PC-9 (cell line): ENCODE results near the gene PRUNE2. TPM values are rescaled to one million over a fixed set of nuclear protein-coding genes. Genes with fewer than 3 reads are reported as not detected.

ENCODE experiments used
- BruUV-seq: library from RNA; stranded (reverse); fragments of 400-500 nt; replicated peaks from 2 replicates; lab custom pipeline; 2021; lab: Mats Ljungman, UMichigan
- CTCF ChIA-PET: fragments of 300-600 bp; sonication (Branson Sonifier 250); formaldehyde crosslinking; loops from one replicate; lab custom pipeline; 2022; ENCODE audit warnings: antibody characterized with exemption; lab: Charles Lee
- POLR2A ChIA-PET: fragments of 300-600 bp; sonication (Branson Sonifier 250); formaldehyde crosslinking; loops from one replicate; lab custom pipeline; 2022; ENCODE audit warnings: antibody characterized with exemption; ENCODE audit not compliant: unreplicated experiment; lab: Charles Lee
- DNase-seq, 2 experiments: peaks; one replicate each; pipeline versions ENCODE4 v3.0.0 to v3.0.0-alpha.2; 2015 to 2022; ENCODE audit warnings: mixed read lengths in 1 of 2
- H2AFZ ChIP-seq: fragments of 200-600 bp; sonication (generic); 2 replicates; pipeline ENCODE4 v1.8.1; 2017; ENCODE audit warnings: antibody characterized with exemption
- H3F3A ChIP-seq: fragments of 200-600 bp; sonication (generic); 2 replicates; pipeline ENCODE4 v1.8.1; 2017; ENCODE audit warnings: antibody characterized with exemption, mild to moderate bottlenecking, low read depth; ENCODE audit not compliant: insufficient read depth
- H3K27ac ChIP-seq: fragments of 200-600 bp; sonication (generic); 2 replicates; pipeline ENCODE4 v1.6.1; 2016; ENCODE audit warnings: mixed run types
- H3K27me3 ChIP-seq: fragments of 200-600 bp; sonication (generic); 2 replicates; pipeline ENCODE4 v1.6.1; 2016; ENCODE audit warnings: low read depth, mixed run types; ENCODE audit not compliant: insufficient read depth
- H3K36me3 ChIP-seq: fragments of 200-600 bp; sonication (generic); 2 replicates; pipeline ENCODE4 v1.6.1; 2016; ENCODE audit warnings: low read depth, mixed run types
- H3K4me1 ChIP-seq: fragments of 200-600 bp; sonication (generic); replicated peaks from 2 replicates; pipeline ENCODE4 v1.6.1; 2016; ENCODE audit warnings: mixed run types; ENCODE audit not compliant: insufficient read depth
- H3K4me2 ChIP-seq: fragments of 200-600 bp; sonication (generic); 2 replicates; pipeline ENCODE4 v1.6.1; 2017; ENCODE audit warnings: mixed run types
- H3K4me3 ChIP-seq: fragments of 200-600 bp; sonication (generic); 2 replicates; pipeline ENCODE4 v1.6.1; 2016; ENCODE audit warnings: mixed run types
- H3K79me2 ChIP-seq: fragments of 200-600 bp; sonication (generic); 2 replicates; pipeline ENCODE4 v1.6.1; 2017; ENCODE audit warnings: low read depth, mixed run types
- H3K9me2 ChIP-seq: fragments of 200-600 bp; sonication (generic); 2 replicates; pipeline ENCODE4 v1.8.1; 2017; ENCODE audit warnings: mild to moderate bottlenecking; ENCODE audit not compliant: insufficient read depth
- H3K9me3 ChIP-seq: fragments of 200-600 bp; sonication (generic); 2 replicates; pipeline ENCODE4 v1.8.1; 2016; ENCODE audit warnings: low read depth; ENCODE audit not compliant: insufficient read depth
- H4K20me1 ChIP-seq: fragments of 200-600 bp; sonication (generic); 2 replicates; pipeline ENCODE4 v1.8.1; 2017; ENCODE audit not compliant: insufficient read depth
- EZH2 ChIP-seq: fragments of 200-600 bp; sonication (generic); IDR thresholded peaks from 2 replicates; pipeline ENCODE4 v1.8.0; 2017; ENCODE audit warnings: antibody characterized with exemption, low read depth
- intact Hi-C: fragments of 100-400 bp; cut with micrococcal nuclease; formaldehyde crosslinking; loops from one replicate; pipeline ENCODE4 v1.10.0; 2022; ENCODE audit not compliant: unreplicated experiment
- total RNA-seq: library from RNA; stranded (reverse); gene quantifications from 2 replicates; pipeline ENCODE4 v1.2.3, GENCODE V29; 2021
- TF ChIP-seq, protein P1 (sequence below): fragments of 200-600 bp; sonication (generic); conservative IDR thresholded peaks from 2 replicates; pipeline ENCODE4 v1.6.1; 2017; ENCODE audit warnings: mixed run types, antibody characterized with exemption, mild to moderate bottlenecking, moderate library complexity

The PRUNE2 gene
- total RNA-seq, 1 experiment from 2014 or later = 0.20 TPM

DNA sequence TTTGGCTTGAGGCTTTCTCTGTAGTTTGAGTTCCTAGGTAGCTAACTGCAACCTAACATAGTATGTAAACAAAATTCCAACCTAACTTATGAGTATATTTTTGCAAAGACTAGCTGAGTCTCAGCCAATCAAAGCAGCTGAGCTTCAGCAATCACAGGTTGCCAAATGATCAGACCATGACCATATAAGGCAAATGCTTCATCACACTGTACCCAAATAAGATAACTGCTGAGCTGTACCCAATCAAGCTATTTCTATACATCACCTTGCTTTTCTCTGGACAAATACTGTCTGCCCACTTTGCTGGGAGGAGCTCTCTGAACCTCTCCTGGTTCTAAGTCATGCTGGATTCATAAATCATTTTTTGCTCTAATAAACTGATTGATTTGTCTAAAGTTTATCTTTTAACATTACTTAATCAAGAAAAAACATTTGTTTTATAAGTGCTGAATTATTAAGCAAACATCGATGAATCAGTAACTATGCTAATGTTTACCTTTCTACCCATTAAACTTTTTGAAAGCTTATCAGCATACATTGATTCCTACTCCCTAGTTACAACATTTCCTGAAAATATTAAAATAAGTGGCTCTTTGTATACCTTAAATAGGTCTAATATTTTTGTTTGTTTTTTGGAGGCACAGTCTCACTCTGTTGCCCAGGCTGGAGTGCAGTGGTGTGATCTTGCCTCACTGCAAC, 271.4 kb downstream of the PRUNE2 start:
- CTCF ChIA-PET = interaction anchor here (0.6 kb wide), 1 partner anchor 19 kb away, joined by 3 read pairs; no protein-coding TSS in a partner anchor
- TSS peak; percentile 52 for BruUV-seq
- H3K4me2 ChIP-seq = 0 out of 2 replicates have a peak overlapping the region, but pooled peaks have one; percentile 6
- peak overlapping the region; percentile 58 for H3K27ac ChIP-seq
- TF ChIP-seq, protein P1, sequence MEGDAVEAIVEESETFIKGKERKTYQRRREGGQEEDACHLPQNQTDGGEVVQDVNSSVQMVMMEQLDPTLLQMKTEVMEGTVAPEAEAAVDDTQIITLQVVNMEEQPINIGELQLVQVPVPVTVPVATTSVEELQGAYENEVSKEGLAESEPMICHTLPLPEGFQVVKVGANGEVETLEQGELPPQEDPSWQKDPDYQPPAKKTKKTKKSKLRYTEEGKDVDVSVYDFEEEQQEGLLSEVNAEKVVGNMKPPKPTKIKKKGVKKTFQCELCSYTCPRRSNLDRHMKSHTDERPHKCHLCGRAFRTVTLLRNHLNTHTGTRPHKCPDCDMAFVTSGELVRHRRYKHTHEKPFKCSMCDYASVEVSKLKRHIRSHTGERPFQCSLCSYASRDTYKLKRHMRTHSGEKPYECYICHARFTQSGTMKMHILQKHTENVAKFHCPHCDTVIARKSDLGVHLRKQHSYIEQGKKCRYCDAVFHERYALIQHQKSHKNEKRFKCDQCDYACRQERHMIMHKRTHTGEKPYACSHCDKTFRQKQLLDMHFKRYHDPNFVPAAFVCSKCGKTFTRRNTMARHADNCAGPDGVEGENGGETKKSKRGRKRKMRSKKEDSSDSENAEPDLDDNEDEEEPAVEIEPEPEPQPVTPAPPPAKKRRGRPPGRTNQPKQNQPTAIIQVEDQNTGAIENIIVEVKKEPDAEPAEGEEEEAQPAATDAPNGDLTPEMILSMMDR = no peak
- TF ChIP-seq EZH2 = no peak
- no peak overlapping the region for H3K4me3 ChIP-seq
- H4K20me1 ChIP-seq = no peaks in the 10 kb centered on the region
- intact Hi-C loops = no loop called here
- POLR2A ChIA-PET = no interaction called here
- H3K79me2 ChIP-seq = no peaks in the 10 kb centered on the region
- H3K9me2 ChIP-seq = no peaks in the 10 kb centered on the region
- peaks cover 16% of the 10 kb centered on the region for H3K4me1 ChIP-seq
- no peaks in the 10 kb centered on the region for H3K27me3 ChIP-seq
- H3K36me3 ChIP-seq = no peaks in the 10 kb centered on the region
- DNase-seq = peak in 1 of 2 experiments; percentile 89
- H2AFZ ChIP-seq = peak overlapping the region; percentile 53
- H3K9me3 ChIP-seq = no peaks in the 10 kb centered on the region
- no peaks in the 10 kb centered on the region; the same call in 1 of the 2 replicates for H3F3A ChIP-seq

DNA sequence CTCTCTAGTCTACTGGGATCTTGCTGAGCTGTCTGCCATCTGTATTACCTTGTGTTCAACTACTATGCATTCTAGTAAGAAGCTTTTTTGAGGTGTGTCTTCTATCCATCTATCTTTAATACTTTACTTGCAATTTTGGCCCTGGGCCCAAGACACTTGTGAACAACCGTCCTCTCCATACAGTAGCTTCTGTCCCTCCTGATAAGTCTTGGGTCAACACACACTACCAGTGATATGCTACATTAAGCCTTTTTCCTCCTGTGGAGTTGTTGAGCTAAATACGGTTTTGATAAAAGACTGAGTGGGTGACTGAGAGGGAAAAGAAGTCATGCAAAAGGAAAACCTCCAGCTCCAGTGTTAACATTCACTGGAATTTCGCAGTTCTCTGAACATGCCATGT, 275.0 kb downstream of the PRUNE2 start:
- H3K9me3 ChIP-seq = no peaks in the 10 kb centered on the region
- H3F3A ChIP-seq = no peaks in the 10 kb centered on the region; the same call in 1 of the 2 replicates
- intact Hi-C loops = no loop called here
- BruUV-seq = no TSS peak
- POLR2A ChIA-PET = interaction anchor here (0.6 to 0.7 kb wide), 2 partner anchors 166 to 174 kb away, joined by 4 read pairs; no protein-coding TSS in a partner anchor
- no peaks in the 10 kb centered on the region for H3K9me2 ChIP-seq
- H3K27me3 ChIP-seq = no peaks in the 10 kb centered on the region
- no peak for TF ChIP-seq EZH2
- TF ChIP-seq, protein P1 = no peak
- H3K4me3 ChIP-seq = no peak overlapping the region
- no peaks in the 10 kb centered on the region for H3K36me3 ChIP-seq
- DNase-seq = no peak
- peaks cover 16% of the 10 kb centered on the region for H3K4me1 ChIP-seq
- no peaks in the 10 kb centered on the region for H4K20me1 ChIP-seq
- no peak overlapping the region for H3K27ac ChIP-seq
- H2AFZ ChIP-seq = no peak overlapping the region
- no peak overlapping the region for H3K4me2 ChIP-seq
- CTCF ChIA-PET = no interaction called here
- H3K79me2 ChIP-seq = no peaks in the 10 kb centered on the region

DNA sequence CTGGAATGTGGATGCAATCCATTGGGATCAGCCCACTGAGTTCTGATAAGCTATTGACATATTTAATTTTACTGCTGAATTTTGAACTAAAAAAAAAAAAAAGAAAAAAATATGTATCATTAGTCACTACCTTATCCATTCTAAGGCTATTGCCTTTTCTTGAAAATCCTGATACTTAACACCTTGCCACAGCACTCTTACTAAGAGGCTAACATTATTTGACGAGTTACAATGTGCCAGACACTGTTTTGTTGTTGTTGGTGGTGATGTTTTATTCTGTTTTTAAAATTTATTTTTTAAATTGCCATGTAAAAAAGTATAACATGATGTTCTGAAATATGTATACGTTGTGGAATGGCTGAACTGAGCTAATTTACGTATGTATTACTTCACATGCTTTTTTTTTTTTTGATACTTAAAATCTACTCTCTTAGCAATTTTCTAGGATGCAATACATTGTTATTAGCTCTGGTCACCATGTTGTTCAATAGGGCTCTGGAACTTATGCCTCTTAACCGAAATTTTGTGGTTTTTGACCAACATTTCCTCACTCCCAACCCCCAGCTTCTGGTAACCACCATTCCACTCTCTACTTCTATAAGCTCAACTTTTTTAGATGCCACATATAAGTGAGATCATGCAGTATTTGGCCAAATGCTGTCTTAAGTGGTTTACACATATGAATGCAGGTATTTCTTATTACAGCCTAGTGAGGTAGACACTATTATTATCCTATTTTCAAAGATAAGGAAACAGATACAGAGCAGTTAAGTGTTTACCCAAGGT, 276.5 kb downstream of the PRUNE2 start:
- Histone ChIP-seq H3K36me3 (no peaks in the 10 kb centered on the region), H3K27me3 (no peaks in the 10 kb centered on the region), H4K20me1 (no peaks in the 10 kb centered on the region), H3F3A (no peaks in the 10 kb centered on the region), H3K79me2 (no peaks in the 10 kb centered on the region), H3K27ac (no peak overlapping the region), H3K9me2 (no peaks in the 10 kb centered on the region), H3K9me3 (no peaks in the 10 kb centered on the region), H3K4me1 (peaks cover 8% of the 10 kb centered on the region), H3K4me3 (no peak overlapping the region), H2AFZ (no peak overlapping the region), H3K4me2 (no peak overlapping the region)
- no TSS peak for BruUV-seq
- CTCF ChIA-PET = no interaction called here
- no peak for TF ChIP-seq EZH2
- TF ChIP-seq, protein P1 = no peak
- intact Hi-C loops = no loop called here
- POLR2A ChIA-PET = no interaction called here
- DNase-seq = no peak
